SK-MEL-5 (cell line): Measurements from ENCODE around the gene FHOD1. TPM values are rescaled to one million over a fixed set of nuclear protein-coding genes. Genes with fewer than 3 reads are reported as not detected.

Experiments used
- DNase-seq: peaks from one replicate; pipeline ENCODE4 v3.0.0-alpha.2; 2016; ENCODE audit warnings: low read depth, low spot score
- in situ Hi-C: cut with HindIII; loops from 2 replicates; pipeline ENCODE4 v1.10.0; 2016; ENCODE audit warnings: low sequenced_read_pairs, high pct_unique_total_duplicates, low pct_unique_long_range_greater_than_20kb
- polyA plus RNA-seq, 2 experiments: library from polyadenylated mRNA; depleted of rRNA; stranded (reverse); fragments of >200 nt; gene quantifications; 2 replicates each; pipeline ENCODE4 v1.2.3, GENCODE V29; 2015
- total RNA-seq: library from RNA; depleted of rRNA; stranded (reverse); fragments of >200 nt; shearing (Covaris generic); gene quantifications from 2 replicates; pipeline ENCODE4 v1.2.3, GENCODE V29; 2014; rRNA removed

Gene FHOD1
- 10.5 and 11.3 TPM in 2 replicates for total RNA-seq
- 16.8 and 17.4 TPM in 2 replicates for polyA plus RNA-seq (2015; cell fraction: cytosol; rRNA removed)
- 111 and 113 TPM in 2 replicates for polyA plus RNA-seq (2015; cell fraction: nucleus; rRNA removed)

DNA sequence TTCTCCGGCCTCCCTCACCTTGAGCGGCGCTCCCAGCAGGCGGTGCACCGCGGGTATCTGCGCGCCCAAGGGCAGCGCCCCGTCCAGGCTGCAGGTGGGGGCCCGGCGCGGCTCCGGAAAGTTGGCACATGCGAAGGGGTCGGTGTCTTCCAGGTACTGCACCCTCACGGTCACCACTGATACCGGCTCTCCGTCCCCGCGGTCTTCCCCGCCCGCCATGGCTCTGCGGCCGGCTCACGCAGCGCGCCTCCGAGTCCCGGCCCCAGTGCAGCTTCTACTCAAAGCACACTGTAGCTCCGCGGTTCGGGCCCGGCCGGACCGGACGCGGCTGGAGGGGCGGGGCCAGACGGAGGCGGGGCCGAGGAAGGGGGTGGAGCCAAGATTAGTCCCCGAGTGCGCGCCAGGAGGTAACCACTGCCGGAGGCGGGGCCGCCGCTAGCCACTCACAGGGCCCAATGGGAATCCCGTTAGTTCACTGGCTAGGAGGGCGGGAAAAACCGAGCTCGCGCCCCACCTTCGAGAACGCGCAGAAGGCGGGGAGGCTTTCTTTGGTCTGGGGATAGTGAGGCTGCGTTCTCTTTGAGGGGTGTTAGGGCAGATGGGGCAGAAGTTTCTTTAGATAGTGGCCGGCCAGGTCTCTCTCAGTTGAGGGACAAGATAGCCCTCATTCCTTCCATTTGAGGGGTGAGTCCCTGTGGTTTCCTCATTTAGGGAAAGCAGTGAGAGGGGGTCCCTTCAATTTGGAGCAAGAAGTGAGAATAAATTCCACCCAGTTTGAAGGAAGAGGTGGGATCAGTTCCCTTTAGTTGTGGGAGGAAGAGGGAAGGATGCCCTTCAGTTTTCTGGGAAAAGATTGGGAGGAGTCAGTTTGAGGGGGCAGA, at the start of gene FHOD1:
FHOD1 (minus strand) TSS at position 290 of the 881 bp plus-strand sequence; CDS start at position 219, 71 bp downstream.
- in situ Hi-C loops: no loop called here
- peak; percentile 92 for DNase-seq

GRCh38 chr16:67296420-67296819, 49.1 kb upstream of the FHOD1 start:
- DNase-seq: no peak
- in situ Hi-C loops: no loop called here

DNA sequence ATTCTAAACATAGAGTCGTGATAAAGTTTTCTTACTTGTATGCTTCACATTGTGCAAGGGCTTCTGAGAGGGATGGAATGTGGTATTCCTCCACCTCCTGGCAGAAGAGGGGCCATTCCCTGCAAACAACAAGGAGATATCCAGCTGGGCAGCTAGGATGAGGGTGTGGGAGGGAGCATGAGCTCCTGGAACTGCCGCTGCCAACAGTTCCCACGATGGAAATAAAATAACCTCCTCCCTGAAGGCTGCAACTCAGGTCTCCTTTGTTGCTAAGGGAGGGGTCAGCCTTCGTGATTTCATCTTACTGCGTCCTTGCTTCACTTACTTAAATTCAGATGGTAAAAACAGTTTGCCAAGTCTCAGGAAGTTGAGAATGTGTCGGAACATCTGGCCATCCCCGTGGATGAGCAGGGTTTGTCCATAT, 47.7 kb upstream of the FHOD1 start:
- in situ Hi-C loops: no loop called here
- no peak for DNase-seq

DNA sequence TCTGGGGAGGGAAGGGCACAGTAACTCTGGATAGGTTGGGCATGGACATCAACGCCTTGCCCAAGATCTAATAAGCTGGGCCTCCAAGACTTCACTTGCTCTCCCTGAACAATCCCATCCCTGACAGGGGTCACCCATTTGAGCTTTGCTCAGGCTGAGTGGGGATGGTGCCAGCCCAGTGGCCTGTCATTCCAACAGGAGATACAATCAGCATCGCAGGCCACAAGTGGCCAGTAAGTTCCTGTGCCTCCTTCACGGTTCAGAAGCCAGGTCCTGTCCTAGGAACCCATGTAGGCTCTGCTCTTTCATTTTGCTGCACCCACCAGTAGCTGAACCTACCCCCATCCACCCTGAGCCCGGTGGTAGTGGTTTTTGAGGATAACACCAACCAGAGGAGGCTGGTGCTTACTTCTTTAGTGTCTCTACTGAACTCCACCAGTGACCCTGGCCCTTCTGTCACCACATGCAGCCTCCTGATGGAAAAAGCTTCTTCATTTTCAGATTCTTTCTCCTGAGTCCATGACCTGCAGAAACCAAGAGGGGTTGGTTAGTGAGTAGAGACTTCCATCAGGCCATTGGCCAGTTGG, 47.0 kb upstream of the FHOD1 start:
- DNase-seq: no peak
- in situ Hi-C loops: no loop called here

GRCh38 chr16:67291461-67291860, 44.2 kb upstream of the FHOD1 start:
- no peak for DNase-seq
- in situ Hi-C loops: no loop called here

- no peak for DNase-seq
- in situ Hi-C loops: no loop called here
Measured at GRCh38 chr16:67287960-67288359, 40.7 kb upstream of the FHOD1 start.

DNA sequence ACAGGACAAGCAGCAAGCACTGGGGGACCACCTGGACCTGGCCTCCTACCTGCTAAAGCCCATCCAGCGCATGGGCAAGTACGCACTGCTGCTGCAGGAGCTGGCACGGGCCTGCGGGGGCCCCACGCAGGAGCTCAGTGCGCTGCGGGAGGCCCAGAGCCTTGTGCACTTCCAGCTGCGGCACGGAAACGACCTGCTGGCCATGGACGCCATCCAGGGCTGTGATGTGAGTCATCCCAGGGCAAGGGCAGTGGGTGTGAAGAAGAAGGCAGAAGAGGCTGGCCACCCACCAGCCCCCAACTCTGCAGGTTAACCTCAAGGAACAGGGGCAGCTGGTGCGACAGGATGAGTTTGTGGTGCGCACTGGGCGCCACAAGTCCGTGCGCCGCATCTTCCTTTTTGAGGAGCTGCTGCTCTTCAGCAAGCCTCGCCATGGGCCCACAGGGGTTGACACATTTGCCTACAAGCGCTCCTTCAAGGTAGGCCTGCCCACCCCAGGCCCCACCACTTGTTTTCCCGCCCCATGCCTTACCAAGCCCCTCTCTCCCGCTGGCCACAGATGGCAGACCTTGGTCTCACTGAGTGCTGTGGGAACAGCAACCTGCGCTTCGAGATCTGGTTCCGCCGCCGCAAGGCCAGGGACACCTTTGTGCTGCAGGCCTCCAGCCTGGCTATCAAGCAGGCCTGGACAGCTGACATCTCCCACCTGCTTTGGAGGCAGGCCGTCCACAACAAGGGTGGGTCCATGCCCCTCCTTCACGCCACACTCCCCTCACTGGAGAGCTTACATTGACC, 39.4 kb upstream of the FHOD1 start:
- in situ Hi-C loops: no loop called here
- DNase-seq: no peak

DNA sequence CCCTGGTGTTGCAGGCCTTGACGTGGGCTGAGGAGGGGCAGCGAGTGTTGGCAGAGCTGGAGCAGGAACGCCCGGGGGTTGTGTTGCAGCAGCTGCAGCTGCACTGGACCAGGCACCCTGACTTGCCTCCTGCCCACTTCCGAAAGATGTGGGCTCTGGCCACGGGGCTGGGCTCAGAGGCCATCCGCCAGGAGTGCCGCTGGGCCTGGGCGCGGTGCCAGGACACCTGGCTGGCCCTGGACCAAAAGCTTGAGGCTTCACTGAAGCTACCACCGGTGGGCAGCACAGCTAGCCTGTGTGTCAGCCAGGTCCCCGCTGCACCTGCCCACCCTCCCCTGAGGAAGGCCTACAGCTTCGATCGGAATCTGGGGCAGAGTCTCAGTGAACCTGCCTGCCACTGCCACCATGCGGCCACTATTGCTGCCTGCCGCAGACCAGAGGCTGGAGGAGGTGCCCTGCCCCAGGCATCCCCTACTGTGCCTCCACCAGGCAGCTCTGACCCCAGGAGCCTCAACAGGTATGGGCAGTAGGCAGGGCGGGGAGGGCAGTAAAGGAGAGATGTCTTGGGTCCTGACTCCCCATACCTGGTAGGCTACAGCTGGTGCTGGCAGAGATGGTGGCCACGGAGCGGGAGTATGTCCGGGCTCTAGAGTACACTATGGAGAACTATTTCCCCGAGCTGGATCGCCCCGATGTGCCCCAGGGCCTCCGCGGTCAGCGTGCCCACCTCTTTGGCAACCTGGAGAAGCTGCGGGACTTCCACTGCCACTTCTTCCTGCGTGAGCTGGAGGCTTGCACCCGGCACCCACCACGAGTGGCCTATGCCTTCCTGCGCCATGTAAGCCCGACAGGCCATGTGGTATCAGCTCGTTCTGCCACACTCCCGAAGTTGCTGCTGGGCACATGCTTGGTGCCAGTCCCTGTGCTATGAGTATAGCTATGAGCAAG, 37.7 kb upstream of the FHOD1 start:
- DNase-seq: peak; percentile 43

GRCh38 chr16:67283826-67284555, 36.7 kb upstream of the FHOD1 start:
- DNase-seq: no peak
- in situ Hi-C loops: no loop called here

More for the DNA sequence above, 37.7 kb upstream of the FHOD1 start:
- in situ Hi-C loops: no loop called here

DNA sequence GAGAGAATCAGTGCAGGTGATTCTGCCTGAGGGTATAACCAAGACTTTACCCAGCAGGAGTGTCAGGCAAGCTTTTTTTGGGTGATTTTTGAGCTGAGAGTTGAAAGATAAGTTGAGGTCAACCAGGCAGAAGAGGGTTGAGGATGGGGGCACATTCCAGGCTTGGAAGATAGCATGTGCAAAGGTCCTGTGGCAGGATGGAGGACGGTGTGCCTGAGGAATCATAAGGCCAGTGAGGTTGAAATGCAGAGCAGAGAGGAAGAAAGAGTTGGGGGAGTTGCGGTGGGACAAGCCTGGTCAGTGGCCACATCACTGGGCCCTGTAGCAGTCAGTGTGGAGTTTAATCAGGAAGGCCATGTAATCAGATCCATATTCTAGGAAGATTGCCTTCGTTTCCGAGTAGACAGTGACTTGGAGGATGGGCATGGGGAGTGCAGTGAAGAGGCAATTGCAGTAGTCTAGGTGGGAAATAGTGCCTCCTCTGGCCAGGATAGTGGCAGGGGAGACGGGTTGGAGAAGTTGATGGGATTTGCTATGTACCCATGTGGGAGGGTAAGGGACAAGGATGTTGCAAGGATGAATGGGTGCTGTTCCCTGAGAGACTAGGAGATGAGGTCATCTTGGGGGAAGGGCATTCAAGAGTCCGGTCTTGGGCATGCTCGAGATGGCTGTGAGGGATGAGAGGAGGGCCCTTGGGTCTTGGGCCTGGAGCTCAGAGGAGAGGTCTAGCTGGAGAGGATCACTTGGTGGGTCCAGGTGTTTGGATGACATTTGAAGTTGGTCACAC, 36.0 kb upstream of the FHOD1 start:
- in situ Hi-C loops: no loop called here
- DNase-seq: no peak

- no peak for DNase-seq
- in situ Hi-C loops: no loop called here
Measured at GRCh38 chr16:67282447-67282805, 35.1 kb upstream of the FHOD1 start.

- in situ Hi-C loops: no loop called here
- no peak for DNase-seq
Measured at GRCh38 chr16:67281536-67282446, 34.5 kb upstream of the FHOD1 start.

GRCh38 chr16:67280090-67281015, 33.1 kb upstream of the FHOD1 start:
- no peak for DNase-seq
- in situ Hi-C loops: no loop called here
